Loucy (cell line): Measurements from ENCODE around the gene C6orf47.

Experiments
- EZH2phosphoT487 ChIP-seq: fragments of 200-600 bp; IDR thresholded peaks from 2 replicates; pipeline ENCODE4 v1.6.1; 2018; ENCODE audit warnings: antibody characterized with exemption, mild to moderate bottlenecking, moderate library complexity, borderline replicate concordance
- TF ChIP-seq, protein P1 (sequence below): fragments of 200-600 bp; sonication (generic); conservative IDR thresholded peaks from 2 replicates; pipeline ENCODE4 v1.5.1; 2014; ENCODE audit warnings: mild to moderate bottlenecking, antibody characterized with exemption, low read length

DNA sequence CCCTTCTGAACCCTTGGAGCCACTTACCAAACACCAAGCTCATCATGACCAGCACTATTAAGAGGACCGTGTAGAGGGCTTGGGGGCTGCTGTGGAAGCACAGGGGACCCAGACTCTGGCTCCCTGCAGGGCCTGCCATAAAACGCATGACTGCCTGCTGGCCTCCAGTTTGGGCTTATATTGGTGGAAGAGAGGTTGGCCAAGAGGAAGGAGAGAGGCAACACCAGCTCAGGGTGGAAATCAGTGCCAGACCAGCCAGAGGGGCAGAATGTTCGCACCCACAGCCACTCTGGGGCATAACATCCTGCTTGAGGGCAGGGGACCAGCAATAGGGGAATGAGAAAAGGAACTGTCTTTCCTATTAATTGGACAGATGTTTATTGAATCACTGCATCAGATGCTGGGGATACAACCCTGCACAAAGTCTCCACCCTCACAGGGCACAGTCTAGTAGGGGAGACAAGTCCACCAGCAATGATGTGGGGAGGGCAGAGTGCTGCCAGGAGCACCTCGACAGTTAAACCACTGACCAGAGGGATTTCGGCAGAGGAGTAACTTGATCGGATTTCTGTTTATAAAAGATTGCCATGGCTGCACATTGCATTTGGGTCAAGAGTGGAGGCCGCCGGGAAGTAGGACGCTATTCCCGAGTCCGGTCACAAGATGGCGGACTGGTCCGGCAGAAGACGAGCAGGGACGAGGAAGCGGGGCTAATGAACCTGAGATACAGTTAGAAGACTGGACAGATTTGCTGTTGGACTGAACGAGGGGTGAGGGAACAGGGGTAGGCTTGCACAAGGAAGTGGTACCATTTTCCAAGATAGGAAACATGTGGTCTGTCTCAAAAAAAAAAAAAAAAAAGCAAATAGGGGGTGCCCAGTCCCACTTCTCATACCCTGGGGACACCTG, 19.9 kb upstream of the C6orf47 start, which contains the start of gene LY6G5C:
- no peak for TF ChIP-seq EZH2phosphoT487
- TF ChIP-seq, protein P1, sequence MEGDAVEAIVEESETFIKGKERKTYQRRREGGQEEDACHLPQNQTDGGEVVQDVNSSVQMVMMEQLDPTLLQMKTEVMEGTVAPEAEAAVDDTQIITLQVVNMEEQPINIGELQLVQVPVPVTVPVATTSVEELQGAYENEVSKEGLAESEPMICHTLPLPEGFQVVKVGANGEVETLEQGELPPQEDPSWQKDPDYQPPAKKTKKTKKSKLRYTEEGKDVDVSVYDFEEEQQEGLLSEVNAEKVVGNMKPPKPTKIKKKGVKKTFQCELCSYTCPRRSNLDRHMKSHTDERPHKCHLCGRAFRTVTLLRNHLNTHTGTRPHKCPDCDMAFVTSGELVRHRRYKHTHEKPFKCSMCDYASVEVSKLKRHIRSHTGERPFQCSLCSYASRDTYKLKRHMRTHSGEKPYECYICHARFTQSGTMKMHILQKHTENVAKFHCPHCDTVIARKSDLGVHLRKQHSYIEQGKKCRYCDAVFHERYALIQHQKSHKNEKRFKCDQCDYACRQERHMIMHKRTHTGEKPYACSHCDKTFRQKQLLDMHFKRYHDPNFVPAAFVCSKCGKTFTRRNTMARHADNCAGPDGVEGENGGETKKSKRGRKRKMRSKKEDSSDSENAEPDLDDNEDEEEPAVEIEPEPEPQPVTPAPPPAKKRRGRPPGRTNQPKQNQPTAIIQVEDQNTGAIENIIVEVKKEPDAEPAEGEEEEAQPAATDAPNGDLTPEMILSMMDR: peak; percentile 40; the same call in 1 of the 2 replicates
